HEK293T (cell line): ENCODE results near the gene GALM.

ENCODE experiments used
- ARNT ChIP-seq: fragments of 450-650 bp; IDR thresholded peaks from 2 replicates; pipeline ENCODE4 v1.6.1; 2017; ENCODE audit warnings: mild to moderate bottlenecking
- ELF4 ChIP-seq: fragments of 450-650 bp; IDR thresholded peaks from 2 replicates; pipeline ENCODE4 v1.6.1; 2017; ENCODE audit warnings: antibody characterized with exemption
- HDGF ChIP-seq: fragments of 450-650 bp; IDR thresholded peaks from 2 replicates; pipeline ENCODE4 v1.6.1; 2017; ENCODE audit warnings: antibody characterized with exemption, borderline replicate concordance
- TF ChIP-seq, protein P1 (sequence below): fragments of 450-650 bp; IDR thresholded peaks from 2 replicates; pipeline ENCODE4 v1.6.1; 2016

DNA sequence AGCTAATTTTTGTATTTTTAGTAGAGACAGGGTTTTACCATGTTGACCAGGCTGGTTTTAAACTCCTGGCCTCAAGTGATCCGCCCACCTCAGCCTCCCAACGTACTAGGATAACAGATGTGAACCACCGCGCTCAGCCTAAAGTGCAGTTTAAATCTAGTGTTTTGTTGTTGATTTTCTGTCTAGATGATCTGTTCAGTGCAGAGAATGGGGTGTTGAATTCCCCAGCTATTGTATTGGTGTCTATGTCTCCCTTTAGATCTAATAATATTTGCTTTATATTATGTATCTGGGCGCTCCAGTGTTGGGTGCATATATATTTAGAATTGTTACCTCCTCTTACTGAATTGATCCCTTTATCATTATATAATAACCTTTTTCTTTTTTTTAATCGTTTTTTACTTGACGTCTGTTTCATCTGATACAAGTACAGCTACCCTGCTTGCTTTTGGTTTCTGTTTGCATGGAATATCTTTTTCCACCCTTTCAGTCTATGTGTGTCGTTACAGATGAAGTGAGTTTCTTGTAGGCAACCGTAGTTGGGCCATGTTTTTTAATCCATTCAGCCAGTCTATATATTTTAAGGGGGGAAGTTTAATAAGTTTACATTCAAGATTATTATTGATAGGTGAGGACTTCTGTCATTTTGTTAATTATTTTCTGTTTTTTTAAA is 34.3 kb downstream of the GALM start:
- TF ChIP-seq HDGF = no peak
- no peak for TF ChIP-seq ARNT
- no peak for TF ChIP-seq ELF4
- TF ChIP-seq, protein P1, sequence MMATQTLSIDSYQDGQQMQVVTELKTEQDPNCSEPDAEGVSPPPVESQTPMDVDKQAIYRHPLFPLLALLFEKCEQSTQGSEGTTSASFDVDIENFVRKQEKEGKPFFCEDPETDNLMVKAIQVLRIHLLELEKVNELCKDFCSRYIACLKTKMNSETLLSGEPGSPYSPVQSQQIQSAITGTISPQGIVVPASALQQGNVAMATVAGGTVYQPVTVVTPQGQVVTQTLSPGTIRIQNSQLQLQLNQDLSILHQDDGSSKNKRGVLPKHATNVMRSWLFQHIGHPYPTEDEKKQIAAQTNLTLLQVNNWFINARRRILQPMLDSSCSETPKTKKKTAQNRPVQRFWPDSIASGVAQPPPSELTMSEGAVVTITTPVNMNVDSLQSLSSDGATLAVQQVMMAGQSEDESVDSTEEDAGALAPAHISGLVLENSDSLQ = no peak
